HG03135 (cell line): ENCODE results near the gene ALG13.
"Not testable (repeated sequence)": the region's sequence is repeated elsewhere in the genome, so short reads cannot be mapped to it uniquely, and the experiment has no call there.

ENCODE experiments used
- ATAC-seq: cut with Tn5 transposase; IDR thresholded peaks from one replicate; pipeline ENCODE4 v1.9.1; 2021; ENCODE audit warnings: mild to moderate bottlenecking, moderate library complexity; ENCODE audit not compliant: unreplicated experiment

ALG13 gene

GRCh38 chrX:111680988-111681779 lies at the start of gene ALG13:
ALG13 (plus strand) TSS chrX:111681170; CDS start chrX:111681219, 49 bp downstream.
- ATAC-seq: peak; percentile 98

GRCh38 chrX:111634823-111635729 lies 45.9 kb upstream of the ALG13 start:
- ATAC-seq: no peak

- no peak for ATAC-seq
Observed at GRCh38 chrX:111641969-111642368, 39.0 kb upstream of the ALG13 start.

- ATAC-seq: not testable (repeated sequence)
Observed at GRCh38 chrX:111645165-111645564, 35.8 kb upstream of the ALG13 start.

- ATAC-seq: no peak
Observed at GRCh38 chrX:111645607-111646006, 35.4 kb upstream of the ALG13 start.

- no peak for ATAC-seq
Observed at GRCh38 chrX:111646515-111646914, 34.5 kb upstream of the ALG13 start.

- no peak for ATAC-seq
Observed at GRCh38 chrX:111648802-111649201, 32.2 kb upstream of the ALG13 start.

- ATAC-seq: no peak
Observed at GRCh38 chrX:111649638-111650037, 31.3 kb upstream of the ALG13 start.

- no peak for ATAC-seq
Observed at GRCh38 chrX:111650845-111651244, 30.1 kb upstream of the ALG13 start.

- no peak for ATAC-seq
Observed at GRCh38 chrX:111652719-111653118, 28.3 kb upstream of the ALG13 start.

- no peak for ATAC-seq
Observed at GRCh38 chrX:111661241-111661640, 19.7 kb upstream of the ALG13 start.

- no peak for ATAC-seq
Observed at GRCh38 chrX:111662292-111662691, 18.7 kb upstream of the ALG13 start.

- no peak for ATAC-seq
Observed at GRCh38 chrX:111671668-111672067, 9.3 kb upstream of the ALG13 start.

- no peak for ATAC-seq
Observed at GRCh38 chrX:111687305-111687704, 6.3 kb downstream of the ALG13 start.

GRCh38 chrX:111695297-111695880 lies 14.4 kb downstream of the ALG13 start:
- ATAC-seq: no peak

GRCh38 chrX:111719426-111720210 lies 38.6 kb downstream of the ALG13 start:
- ATAC-seq: no peak

- ATAC-seq: no peak
Observed at GRCh38 chrX:111728096-111728495, 47.1 kb downstream of the ALG13 start.

GRCh38 chrX:111731351-111731750 lies 50.4 kb downstream of the ALG13 start:
- no peak for ATAC-seq

- no peak for ATAC-seq
Observed at GRCh38 chrX:111736571-111736970, 55.6 kb downstream of the ALG13 start.

- ATAC-seq: no peak
Observed at GRCh38 chrX:111742018-111742417, 61.0 kb downstream of the ALG13 start.

GRCh38 chrX:111743316-111743715 lies 62.3 kb downstream of the ALG13 start:
- ATAC-seq: no peak
